ENCODE results near the gene USP20. TPM values are rescaled to one million over a fixed set of nuclear protein-coding genes. Genes with fewer than 3 reads are reported as not detected.

USP20 gene
- total and polyA plus RNA-seq, 12 donors = 8.3 to 73.4 (median 34.5) TPM

GRCh38 chr9:129803676-129804060 lies 31.6 kb upstream of the USP20 start:
- peaks cover 0 to 10% of the 10 kb centered on the region in 2 donors for H3K4me1 ChIP-seq (replicated peaks in 1 of 2)
- WGBS, 4 donors = 1 to 3% (median 2%) methylated on average over 7 to 14 of the region's 14 CpGs
- intact Hi-C loops (cut with DNase I) = no loop called here

GRCh38 chr9:129806061-129806460 lies 29.2 kb upstream of the USP20 start:
- Histone ChIP-seq H3K27ac (no peak overlapping the region), H3K27me3 (no peaks in the 10 kb centered on the region), H3K36me3 (replicated peaks in 1 of 2) (peaks cover 0 to 21% of the 10 kb centered on the region in 2 donors), H3K4me1 (replicated peaks in 1 of 2) (peaks cover 0 to 10% of the 10 kb centered on the region in 2 donors), H3K4me3 (no peak overlapping the region), H3K9me3 (replicated peaks in 1 of 3) (no peaks in the 10 kb centered on the region)
- DNase-seq = no peak
- intact Hi-C loops (cut with DNase I) = no loop called here
- WGBS, 4 donors = 68 to 85% (median 78%) methylated on average over 4 of the region's 4 CpGs
- TF ChIP-seq CTCF (IDR thresholded peaks at IDR 0.05) (no peak), POLR2A (IDR thresholded peaks at IDR 0.05) (no peak)

More at GRCh38 chr9:129803676-129804060, 31.6 kb upstream of the USP20 start:
- Histone ChIP-seq H3K36me3 (replicated peaks in 1 of 2) (peaks cover 0 to 9% of the 10 kb centered on the region in 2 donors), H3K9me3 (replicated peaks in 1 of 3) (no peaks in the 10 kb centered on the region), H3K27ac (peak overlapping the region in 4 of 5 donors; percentile 45 to 88 (median 78)), H3K4me3 (peak overlapping the region; percentile 25 to 95 (median 80)), H3K27me3 (no peaks in the 10 kb centered on the region)
- no peak for DNase-seq
- TF ChIP-seq CTCF (IDR thresholded peaks at IDR 0.05) (no peak), POLR2A (IDR thresholded peaks at IDR 0.05) (no peak)

- no peak for TF ChIP-seq POLR2A (IDR thresholded peaks at IDR 0.05)
- TF ChIP-seq CTCF (IDR thresholded peaks at IDR 0.05) = no peak
- Histone ChIP-seq H3K27ac (no peak overlapping the region), H3K4me1 (replicated peaks in 1 of 2) (peaks cover 0 to 2% of the 10 kb centered on the region in 2 donors), H3K27me3 (no peaks in the 10 kb centered on the region), H3K36me3 (replicated peaks in 1 of 2) (peaks cover 0 to 39% of the 10 kb centered on the region in 2 donors), H3K9me3 (replicated peaks in 1 of 3) (no peaks in the 10 kb centered on the region), H3K4me3 (no peak overlapping the region)
- DNase-seq = no peak
- intact Hi-C loops (cut with DNase I) = no loop called here
- 83 to 90% (median 89%) methylated on average over 11 of the region's 11 CpGs for WGBS, 4 donors
Measured at GRCh38 chr9:129809346-129809745, 25.9 kb upstream of the USP20 start.

- no peak overlapping the region for H3K4me3 ChIP-seq
- whole genome bisulfite sequencing, 4 donors = 84 to 91% (median 87%) methylated on average over 6 to 11 of the region's 11 CpGs
Measured at GRCh38 chr9:129810116-129810515, 25.1 kb upstream of the USP20 start.

More at GRCh38 chr9:129810116-129810515, 25.1 kb upstream of the USP20 start:
- intact Hi-C loops (cut with DNase I) = no loop called here
- H3K27ac ChIP-seq = no peak overlapping the region
- no peak for DNase-seq
- H3K27me3 ChIP-seq = no peaks in the 10 kb centered on the region
- peaks cover 0 to 45% of the 10 kb centered on the region in 2 donors for H3K36me3 ChIP-seq (replicated peaks in 1 of 2)
- no peaks in the 10 kb centered on the region for H3K4me1 ChIP-seq (replicated peaks in 1 of 2)
- TF ChIP-seq CTCF (IDR thresholded peaks at IDR 0.05) (no peak), POLR2A (IDR thresholded peaks at IDR 0.05) (no peak)
- no peaks in the 10 kb centered on the region for H3K9me3 ChIP-seq (replicated peaks in 1 of 3)
